HepG2 (cell line): ENCODE data around the gene U2AF2. TPM values are rescaled to one million over a fixed set of nuclear protein-coding genes. Genes with fewer than 3 reads are reported as not detected.

Experiments
- BORCS8-MEF2B ChIP-seq: sonication (generic); formaldehyde crosslinking; IDR thresholded peaks from 2 replicates; pipeline ENCODE4 v1.8.0; 2022; ENCODE audit warnings: mild to moderate bottlenecking, missing genetic modification reagents
- GABPA ChIP-seq, 2 experiments: IDR thresholded peaks; 2 replicates each; pipeline ENCODE4 v1.6.1; 2011 to 2016; ENCODE audit warnings: low read depth in 2 of 2, low read length in 1 of 2, missing biosample characterization in 1 of 2, missing genetic modification characterization in 1 of 2
- HOXA5 ChIP-seq: sonication (generic); formaldehyde crosslinking; IDR thresholded peaks from 2 replicates; pipeline ENCODE4 v1.4.0; 2020; ENCODE audit warnings: missing genetic modification reagents
- IRX3 ChIP-seq: sonication (generic); formaldehyde crosslinking; IDR thresholded peaks from 2 replicates; pipeline ENCODE4 v1.8.1; 2023; ENCODE audit warnings: mild to moderate bottlenecking, low read depth, missing genetic modification reagents, borderline replicate concordance
- KDM6A ChIP-seq: IDR thresholded peaks from 2 replicates; pipeline ENCODE4 v1.6.1; 2016; ENCODE audit warnings: low read depth
- KLF9 ChIP-seq: IDR thresholded peaks from 2 replicates; pipeline ENCODE4 v1.6.1; 2016; ENCODE audit warnings: low read depth
- NFYB ChIP-seq: sonication (generic); formaldehyde crosslinking; IDR thresholded peaks from 2 replicates; pipeline ENCODE4 v1.4.0; 2020; ENCODE audit warnings: missing genetic modification reagents
- RBFOX2 ChIP-seq: fragments of 200-400 bp; formaldehyde crosslinking; IDR thresholded peaks from 2 replicates; pipeline ENCODE4 v1.6.1; 2017; ENCODE audit warnings: low read depth, mild to moderate bottlenecking, low read length
- REPIN1 ChIP-seq: sonication (generic); formaldehyde crosslinking; IDR thresholded peaks from 2 replicates; pipeline ENCODE4 v1.8.0; 2022; ENCODE audit warnings: missing genetic modification reagents, low read depth, mild to moderate bottlenecking, borderline replicate concordance
- REXO4 ChIP-seq: sonication (generic); formaldehyde crosslinking; IDR thresholded peaks from 2 replicates; pipeline ENCODE4 v1.8.0; 2022; ENCODE audit warnings: missing genetic modification reagents, mild to moderate bottlenecking, borderline replicate concordance
- SMC3 ChIP-seq: IDR thresholded peaks from 2 replicates; pipeline ENCODE4 v1.6.1; 2011; ENCODE audit warnings: low read length, improper control_type of control experiment
- ZFP62 ChIP-seq: sonication (generic); formaldehyde crosslinking; IDR thresholded peaks from 2 replicates; pipeline ENCODE4 v1.4.0; 2020; ENCODE audit warnings: missing genetic modification reagents
- ZNF124 ChIP-seq: sonication (generic); formaldehyde crosslinking; IDR thresholded peaks from 2 replicates; pipeline ENCODE4 v1.4.0; 2020; ENCODE audit warnings: missing genetic modification reagents
- ZNF207 ChIP-seq: fragments of 450-650 bp; IDR thresholded peaks from 2 replicates; pipeline ENCODE4 v1.6.1; 2016; ENCODE audit warnings: antibody characterized with exemption, borderline replicate concordance
- ZNF616 ChIP-seq: sonication (generic); formaldehyde crosslinking; IDR thresholded peaks from 2 replicates; pipeline ENCODE4 v1.5.0; 2020; ENCODE audit warnings: low read depth, mild to moderate bottlenecking, missing genetic modification reagents
- polyA plus RNA-seq, 8 experiments: library from polyadenylated mRNA; depleted of rRNA in 3 of 8; stranded (reverse) in 7 of 8; unstranded in 1 of 8; fragments of >200 nt; fragmentation: Illumina TruSeq in 4 of 8; extraction: Trizol in 4 of 8; gene quantifications; 2 replicates each; pipeline versions ENCODE4 v1.2.1 to v1.2.3, GENCODE V29; 2011 to 2016; ENCODE audit warnings: low read depth in 4 of 8, missing spikeins in 1 of 8, mixed read lengths in 1 of 8; ENCODE audit not compliant: insufficient read depth in 1 of 8
- total RNA-seq, 5 experiments: library from RNA; depleted of rRNA; stranded (reverse); fragments of >200 nt; fragmentation: Illumina TruSeq; extraction: Trizol; gene quantifications; 2 replicates each; pipeline ENCODE4 v1.2.3, GENCODE V29; 2016; ENCODE audit warnings: low read depth in 1 of 5
- TF ChIP-seq, protein P1 (sequence below), 2 experiments: IDR thresholded peaks; 2 replicates each; pipeline ENCODE4 v1.6.1; 2011 to 2012; ENCODE audit warnings: low read length in 2 of 2, borderline replicate concordance in 1 of 2, low read depth in 1 of 2, mild to moderate bottlenecking in 1 of 2, moderate library complexity in 1 of 2
- TF ChIP-seq, protein P2 (sequence below): sonication (generic); formaldehyde crosslinking; IDR thresholded peaks from 2 replicates; pipeline ENCODE4 v1.4.0; 2020; ENCODE audit warnings: missing genetic modification reagents
- TF ChIP-seq, protein P3 (sequence below): sonication (generic); formaldehyde crosslinking; IDR thresholded peaks from 2 replicates; pipeline ENCODE4 v1.5.0; 2020; ENCODE audit warnings: mild to moderate bottlenecking, missing genetic modification reagents
- TF ChIP-seq, protein P4 (sequence below): sonication (generic); formaldehyde crosslinking; IDR thresholded peaks from 2 replicates; pipeline ENCODE4 v1.5.0; 2020; ENCODE audit warnings: missing genetic modification reagents

Gene U2AF2
- total and polyA plus RNA-seq, 2 of the 13 experiments (the other 11 are each of a cell fraction or from before 2014, with no cell fraction given): 84.3 to 124 TPM

DNA sequence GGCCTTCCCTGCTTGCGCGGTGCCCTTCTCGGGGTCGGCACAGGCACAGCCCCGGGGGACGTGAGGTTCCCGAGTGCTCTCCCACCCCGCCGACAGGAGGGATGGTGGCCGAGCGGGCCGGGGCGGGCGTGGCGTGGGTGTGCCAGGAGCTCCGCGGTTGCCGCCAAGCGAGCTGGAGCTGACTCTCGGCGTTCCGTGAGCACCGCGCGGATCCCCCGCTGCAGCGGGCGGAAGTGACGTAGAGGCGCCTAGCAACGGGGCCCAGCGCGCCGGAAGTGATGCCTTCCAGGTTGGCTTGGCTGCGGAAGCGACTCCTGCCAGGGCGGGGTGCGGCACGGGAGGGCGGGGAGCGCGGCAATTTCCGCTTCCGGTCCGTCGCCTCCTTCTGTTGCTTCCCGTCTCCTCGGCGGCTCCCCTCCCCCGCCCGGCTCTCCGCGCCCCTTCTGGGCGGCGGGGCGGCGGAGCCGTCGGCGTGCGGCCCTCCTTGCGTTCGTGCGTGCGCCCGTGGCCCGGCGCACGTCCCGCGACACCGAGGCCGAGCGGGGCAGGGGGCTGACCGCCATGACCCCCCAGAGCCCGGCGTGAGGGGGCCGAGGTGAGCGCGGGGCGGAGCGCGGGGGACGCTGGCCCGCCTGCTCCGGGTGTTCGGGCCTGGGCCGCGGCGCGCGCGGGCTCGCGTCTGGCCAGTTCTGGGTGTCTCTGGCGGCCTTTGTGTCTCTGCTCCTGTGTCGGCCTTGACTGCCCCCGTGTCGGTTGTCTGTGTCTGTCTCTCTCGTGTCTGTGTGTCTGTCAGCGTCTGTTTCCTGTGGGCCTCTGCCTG, 20.2 kb downstream of the U2AF2 start, which contains the start of gene EPN1 (continued):
- TF ChIP-seq REXO4 (CRISPR knock-in tag) (no peak), BORCS8-MEF2B (CRISPR knock-in tag) (no peak; the same call in 1 of the 2 replicates), GABPA (IDR thresholded peaks at IDR 0.05; ENCODE audit: low read depth, low read length) (peak; percentile 92), GABPA (CRISPR knock-in tag; IDR thresholded peaks at IDR 0.05; ENCODE audit: low read depth) (peak; percentile 93), ZFP62 (CRISPR knock-in tag) (no peak), RBFOX2 (peak; percentile 83), KDM6A (CRISPR knock-in tag) (no peak), ZNF616 (CRISPR knock-in tag) (no peak), SMC3 (no peak), KLF9 (CRISPR knock-in tag) (no peak), ZNF207 (no peak), IRX3 (CRISPR knock-in tag) (no peak), HOXA5 (CRISPR knock-in tag) (0 out of 2 replicates have a peak, but pooled peaks have one; percentile 51), REPIN1 (CRISPR knock-in tag) (no peak), NFYB (CRISPR knock-in tag) (no peak), ZNF124 (CRISPR knock-in tag) (no peak)
- TF ChIP-seq, protein P1, sequence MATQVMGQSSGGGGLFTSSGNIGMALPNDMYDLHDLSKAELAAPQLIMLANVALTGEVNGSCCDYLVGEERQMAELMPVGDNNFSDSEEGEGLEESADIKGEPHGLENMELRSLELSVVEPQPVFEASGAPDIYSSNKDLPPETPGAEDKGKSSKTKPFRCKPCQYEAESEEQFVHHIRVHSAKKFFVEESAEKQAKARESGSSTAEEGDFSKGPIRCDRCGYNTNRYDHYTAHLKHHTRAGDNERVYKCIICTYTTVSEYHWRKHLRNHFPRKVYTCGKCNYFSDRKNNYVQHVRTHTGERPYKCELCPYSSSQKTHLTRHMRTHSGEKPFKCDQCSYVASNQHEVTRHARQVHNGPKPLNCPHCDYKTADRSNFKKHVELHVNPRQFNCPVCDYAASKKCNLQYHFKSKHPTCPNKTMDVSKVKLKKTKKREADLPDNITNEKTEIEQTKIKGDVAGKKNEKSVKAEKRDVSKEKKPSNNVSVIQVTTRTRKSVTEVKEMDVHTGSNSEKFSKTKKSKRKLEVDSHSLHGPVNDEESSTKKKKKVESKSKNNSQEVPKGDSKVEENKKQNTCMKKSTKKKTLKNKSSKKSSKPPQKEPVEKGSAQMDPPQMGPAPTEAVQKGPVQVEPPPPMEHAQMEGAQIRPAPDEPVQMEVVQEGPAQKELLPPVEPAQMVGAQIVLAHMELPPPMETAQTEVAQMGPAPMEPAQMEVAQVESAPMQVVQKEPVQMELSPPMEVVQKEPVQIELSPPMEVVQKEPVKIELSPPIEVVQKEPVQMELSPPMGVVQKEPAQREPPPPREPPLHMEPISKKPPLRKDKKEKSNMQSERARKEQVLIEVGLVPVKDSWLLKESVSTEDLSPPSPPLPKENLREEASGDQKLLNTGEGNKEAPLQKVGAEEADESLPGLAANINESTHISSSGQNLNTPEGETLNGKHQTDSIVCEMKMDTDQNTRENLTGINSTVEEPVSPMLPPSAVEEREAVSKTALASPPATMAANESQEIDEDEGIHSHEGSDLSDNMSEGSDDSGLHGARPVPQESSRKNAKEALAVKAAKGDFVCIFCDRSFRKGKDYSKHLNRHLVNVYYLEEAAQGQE (IDR thresholded peaks at IDR 0.05; ENCODE audit: borderline replicate concordance in 1 of 2, low read depth in 1 of 2, low read length in 2 of 2): peak in 1 of 2 experiments; percentile 10; a peak in 1 of 4 replicates
- TF ChIP-seq, protein P2, sequence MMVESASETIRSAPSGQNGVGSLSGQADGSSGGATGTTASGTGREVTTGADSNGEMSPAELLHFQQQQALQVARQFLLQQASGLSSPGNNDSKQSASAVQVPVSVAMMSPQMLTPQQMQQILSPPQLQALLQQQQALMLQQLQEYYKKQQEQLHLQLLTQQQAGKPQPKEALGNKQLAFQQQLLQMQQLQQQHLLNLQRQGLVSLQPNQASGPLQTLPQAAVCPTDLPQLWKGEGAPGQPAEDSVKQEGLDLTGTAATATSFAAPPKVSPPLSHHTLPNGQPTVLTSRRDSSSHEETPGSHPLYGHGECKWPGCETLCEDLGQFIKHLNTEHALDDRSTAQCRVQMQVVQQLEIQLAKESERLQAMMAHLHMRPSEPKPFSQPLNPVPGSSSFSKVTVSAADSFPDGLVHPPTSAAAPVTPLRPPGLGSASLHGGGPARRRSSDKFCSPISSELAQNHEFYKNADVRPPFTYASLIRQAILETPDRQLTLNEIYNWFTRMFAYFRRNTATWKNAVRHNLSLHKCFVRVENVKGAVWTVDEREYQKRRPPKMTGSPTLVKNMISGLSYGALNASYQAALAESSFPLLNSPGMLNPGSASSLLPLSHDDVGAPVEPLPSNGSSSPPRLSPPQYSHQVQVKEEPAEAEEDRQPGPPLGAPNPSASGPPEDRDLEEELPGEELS (CRISPR knock-in tag): peak; percentile 43; the same call in 1 of the 2 replicates
- TF ChIP-seq, protein P3, sequence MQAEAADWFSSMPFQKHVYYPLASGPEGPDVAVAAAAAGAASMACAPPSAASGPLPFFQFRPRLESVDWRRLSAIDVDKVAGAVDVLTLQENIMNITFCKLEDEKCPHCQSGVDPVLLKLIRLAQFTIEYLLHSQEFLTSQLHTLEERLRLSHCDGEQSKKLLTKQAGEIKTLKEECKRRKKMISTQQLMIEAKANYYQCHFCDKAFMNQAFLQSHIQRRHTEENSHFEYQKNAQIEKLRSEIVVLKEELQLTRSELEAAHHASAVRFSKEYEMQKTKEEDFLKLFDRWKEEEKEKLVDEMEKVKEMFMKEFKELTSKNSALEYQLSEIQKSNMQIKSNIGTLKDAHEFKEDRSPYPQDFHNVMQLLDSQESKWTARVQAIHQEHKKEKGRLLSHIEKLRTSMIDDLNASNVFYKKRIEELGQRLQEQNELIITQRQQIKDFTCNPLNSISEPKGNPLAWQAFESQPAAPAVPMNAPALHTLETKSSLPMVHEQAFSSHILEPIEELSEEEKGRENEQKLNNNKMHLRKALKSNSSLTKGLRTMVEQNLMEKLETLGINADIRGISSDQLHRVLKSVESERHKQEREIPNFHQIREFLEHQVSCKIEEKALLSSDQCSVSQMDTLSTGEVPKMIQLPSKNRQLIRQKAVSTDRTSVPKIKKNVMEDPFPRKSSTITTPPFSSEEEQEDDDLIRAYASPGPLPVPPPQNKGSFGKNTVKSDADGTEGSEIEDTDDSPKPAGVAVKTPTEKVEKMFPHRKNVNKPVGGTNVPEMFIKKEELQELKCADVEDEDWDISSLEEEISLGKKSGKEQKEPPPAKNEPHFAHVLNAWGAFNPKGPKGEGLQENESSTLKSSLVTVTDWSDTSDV: no peak
- TF ChIP-seq, protein P4, sequence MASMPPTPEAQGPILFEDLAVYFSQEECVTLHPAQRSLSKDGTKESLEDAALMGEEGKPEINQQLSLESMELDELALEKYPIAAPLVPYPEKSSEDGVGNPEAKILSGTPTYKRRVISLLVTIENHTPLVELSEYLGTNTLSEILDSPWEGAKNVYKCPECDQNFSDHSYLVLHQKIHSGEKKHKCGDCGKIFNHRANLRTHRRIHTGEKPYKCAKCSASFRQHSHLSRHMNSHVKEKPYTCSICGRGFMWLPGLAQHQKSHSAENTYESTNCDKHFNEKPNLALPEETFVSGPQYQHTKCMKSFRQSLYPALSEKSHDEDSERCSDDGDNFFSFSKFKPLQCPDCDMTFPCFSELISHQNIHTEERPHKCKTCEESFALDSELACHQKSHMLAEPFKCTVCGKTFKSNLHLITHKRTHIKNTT (CRISPR knock-in tag): no peak
